GM12872 (cell line): ENCODE measurements around the gene PHKB.

Experiments used
- CTCF ChIP-seq: IDR thresholded peaks from 3 replicates; pipeline ENCODE4 v1.5.1; 2011; ENCODE audit warnings: low read depth, mild to moderate bottlenecking, low read length, moderate library complexity; ENCODE audit not compliant: insufficient read depth

The PHKB gene

GRCh38 chr16:47627085-47627639, 166.0 kb downstream of the PHKB start:
- no peak for TF ChIP-seq CTCF

- no peak for TF ChIP-seq CTCF
These were observed 166.6 kb downstream of the PHKB start for GRCh38 chr16:47627721-47628120.

- TF ChIP-seq CTCF, result no peak
These were observed 170.0 kb downstream of the PHKB start for GRCh38 chr16:47631131-47631530.

- no peak for TF ChIP-seq CTCF
These were observed 173.0 kb downstream of the PHKB start for GRCh38 chr16:47634126-47634525.

GRCh38 chr16:47634727-47635126, 173.6 kb downstream of the PHKB start:
- no peak for TF ChIP-seq CTCF

- no peak for TF ChIP-seq CTCF
These were observed 175.5 kb downstream of the PHKB start for GRCh38 chr16:47636501-47637099.

GRCh38 chr16:47638175-47638574, 177.0 kb downstream of the PHKB start:
- TF ChIP-seq CTCF, result no peak
